GM12878 (cell line): ENCODE measurements around the gene STKLD1. TPM values are rescaled to one million over a fixed set of nuclear protein-coding genes. Genes with fewer than 3 reads are reported as not detected.

Source experiments
- ATAC-seq: fragments of 200-7000 bp; cut with Tn5 transposase; 3 replicates; pipeline ENCODE4 v1.9.1; 2020; ENCODE audit warnings: mild to moderate bottlenecking, moderate library complexity
- BruUV-seq: library from RNA; stranded (reverse); fragments of 400-500 nt; replicated peaks from 2 replicates; lab custom pipeline; 2021; lab: Mats Ljungman, UMichigan
- CTCF ChIA-PET: fragments of 300-600 bp; sonication (Branson Sonifier 250); formaldehyde crosslinking; extraction: SDS; loops from one replicate; lab custom pipeline; 2021; ENCODE audit warnings: inconsistent platforms; lab: Yijun Ruan, JAX
- POLR2A ChIA-PET: fragments of 350-600 bp; formaldehyde crosslinking; extraction: SDS; loops from one replicate; lab custom pipeline; 2021; ENCODE audit warnings: inconsistent platforms; lab: Charles Lee
- RAD21 ChIA-PET: fragments of 300-600 bp; sonication (Branson Sonifier 250); formaldehyde crosslinking; loops from one replicate; lab custom pipeline; 2023; ENCODE audit warnings: antibody characterized with exemption; ENCODE audit not compliant: unreplicated experiment; lab: Charles Lee
- SMC1A ChIA-PET: fragments of 300-600 bp; sonication (Branson Sonifier 250); formaldehyde crosslinking; loops from one replicate; lab custom pipeline; 2023; ENCODE audit not compliant: unreplicated experiment, uncharacterized antibody; lab: Charles Lee
- DNase-seq: peaks from one replicate; pipeline ENCODE4 v3.0.0-alpha.2; 2011; ENCODE audit warnings: low read depth, low spot score
- FAIRE-seq: peaks from 3 replicates; lab custom pipeline; 2011; peaks lifted over from hg19 to GRCh38; lab: Jason Lieb, UNC
- H2AFZ ChIP-seq: 2 replicates; pipeline ENCODE4 v1.6.0; 2011; ENCODE audit warnings: low read depth, low read length, control low read depth; ENCODE audit not compliant: control insufficient read depth
- H3K27ac ChIP-seq: 2 replicates; pipeline ENCODE4 v1.5.1; 2011; ENCODE audit warnings: control low read depth; ENCODE audit not compliant: control insufficient read depth, insufficient read depth
- H3K27me3 ChIP-seq, 2 experiments: replicated peaks in 1 of 2; 2 replicates each; pipeline versions ENCODE4 v1.6.0 to v1.6.1; 2011; ENCODE audit warnings: low read length in 1 of 2; ENCODE audit not compliant: control insufficient read depth in 2 of 2, insufficient read depth in 2 of 2
- H3K36me3 ChIP-seq, 2 experiments: 2 replicates each; pipeline ENCODE4 v1.5.1; 2011; ENCODE audit warnings: low read length in 1 of 2; ENCODE audit not compliant: control insufficient read depth in 2 of 2, insufficient read depth in 2 of 2
- H3K4me1 ChIP-seq: 2 replicates; pipeline ENCODE4 v1.6.1; 2011; ENCODE audit warnings: mild to moderate bottlenecking, low read length, moderate library complexity, mixed read lengths; ENCODE audit not compliant: control insufficient read depth, insufficient read depth
- H3K4me2 ChIP-seq: 2 replicates; pipeline ENCODE4 v1.6.0; 2011; ENCODE audit warnings: control low read depth; ENCODE audit not compliant: control insufficient read depth, insufficient read depth
- H3K4me3 ChIP-seq: fragments of 200-600 bp; sonication (generic); 2 replicates; pipeline ENCODE4 v1.5.1; 2016
- H3K79me2 ChIP-seq: 2 replicates; pipeline ENCODE4 v1.6.0; 2011; ENCODE audit warnings: low read length; ENCODE audit not compliant: control insufficient read depth, insufficient read depth
- H3K9ac ChIP-seq: 2 replicates; pipeline ENCODE4 v1.8.0; 2011; ENCODE audit warnings: low read length, control low read depth, mixed read lengths; ENCODE audit not compliant: control insufficient read depth, insufficient read depth
- H3K9me3 ChIP-seq: replicated peaks from 3 replicates; pipeline ENCODE4 v1.5.1; 2011; ENCODE audit warnings: mild to moderate bottlenecking, low read length; ENCODE audit not compliant: control insufficient read depth, insufficient read depth
- H4K20me1 ChIP-seq: 2 replicates; pipeline ENCODE4 v1.6.0; 2011; ENCODE audit not compliant: control insufficient read depth, insufficient read depth
- HDGF ChIP-seq: fragments of 450-650 bp; IDR thresholded peaks from 2 replicates; pipeline ENCODE4 v1.6.1; 2016; ENCODE audit warnings: antibody characterized with exemption
- IRF5 ChIP-seq: fragments of 450-650 bp; IDR thresholded peaks from 2 replicates; pipeline ENCODE4 v1.6.1; 2017; ENCODE audit warnings: borderline replicate concordance
- JUNB ChIP-seq: IDR thresholded peaks from 2 replicates; pipeline ENCODE4 v1.6.1; 2016; ENCODE audit warnings: antibody characterized with exemption, mild to moderate bottlenecking
- KDM1A ChIP-seq: fragments of 200-600 bp; sonication (generic); IDR thresholded peaks from 2 replicates; pipeline ENCODE4 v1.6.1; 2016; ENCODE audit warnings: borderline replicate concordance
- NFYB ChIP-seq: IDR thresholded peaks from 2 replicates; pipeline ENCODE4 v1.6.1; 2011; ENCODE audit warnings: low read depth, mild to moderate bottlenecking, low read length, improper control_type of control experiment, moderate library complexity; ENCODE audit not compliant: insufficient read depth
- TARDBP ChIP-seq: IDR thresholded peaks from 2 replicates; pipeline ENCODE4 v1.6.1; 2016; ENCODE audit warnings: borderline replicate concordance
- TCF12 ChIP-seq: IDR thresholded peaks from 2 replicates; pipeline ENCODE4 v1.6.1; 2011; ENCODE audit warnings: low read depth, mild to moderate bottlenecking, low read length
- WGBS: methylation state at CpG from one replicate; pipeline ENCODE4 v1.1.6; 2016; ENCODE audit warnings: low lambda C conversion rate; ENCODE audit not compliant: insufficient replicate concordance, insufficient coverage; ENCODE audit errors: missing lambda C conversion rate; 5-methylcytosine and 5-hydroxymethylcytosine counted together
- in situ Hi-C: fragments of 300-500 bp; cut with MboI; formaldehyde crosslinking; loops from 9 replicates; pipeline ENCODE4 v1.14.3; 2018; ENCODE audit warnings: mixed read lengths
- intact Hi-C: fragments of 100-400 bp; cut with micrococcal nuclease; formaldehyde crosslinking; loops from one replicate; pipeline ENCODE4 v1.14.2; 2022; ENCODE audit not compliant: unreplicated experiment
- polyA plus RNA-seq, 11 experiments: library from polyadenylated mRNA; depleted of rRNA in 4 of 11; unstranded in 6 of 11; stranded (reverse) in 5 of 11; fragments of >200 nt; fragmentation: Nextera tagmentation in 4 of 11; fragmentation: Illumina TruSeq in 1 of 11; extraction: Ambion mirVana in 4 of 11; extraction: Trizol in 1 of 11; gene quantifications; 1 replicate in 1 of 11; 2 replicates in 10 of 11; pipeline versions ENCODE4 v1.2.1 to v1.2.3, GENCODE V29; 2011 to 2016; ENCODE audit warnings: inconsistent platforms in 2 of 11, missing spikeins in 2 of 11, low read depth in 1 of 11
- total RNA-seq, 4 experiments: library from RNA; depleted of rRNA in 3 of 4; stranded (reverse); fragments of >200 nt in 3 of 4; fragmentation: Illumina TruSeq in 1 of 4; extraction: Trizol in 1 of 4; gene quantifications; 2 replicates each; pipeline versions ENCODE4 v1.2.1 to v1.2.3, GENCODE V29; 2013 to 2021
- TF ChIP-seq, protein P1 (sequence below): fragments of 450-650 bp; formaldehyde crosslinking; IDR thresholded peaks from 2 replicates; pipeline ENCODE4 v1.4.0; 2022; ENCODE audit warnings: mild to moderate bottlenecking, moderate library complexity
- TF ChIP-seq, protein P2 (sequence below): fragments of 150-350 bp; IDR thresholded peaks from 2 replicates; pipeline ENCODE4 v1.6.1; 2014; ENCODE audit warnings: mild to moderate bottlenecking, low read depth, low read length
- TF ChIP-seq, protein P3 (sequence below): fragments of 450-650 bp; conservative IDR thresholded peaks from 2 replicates; pipeline ENCODE4 v1.6.1; 2017; ENCODE audit warnings: mild to moderate bottlenecking, moderate library complexity

STKLD1 gene
- total and polyA plus RNA-seq, 10 of the 15 experiments (the other 5 are each of a cell fraction or from before 2014, with no cell fraction given), result 0.07 to 0.40 (median 0.29) TPM; not detected in 4

DNA sequence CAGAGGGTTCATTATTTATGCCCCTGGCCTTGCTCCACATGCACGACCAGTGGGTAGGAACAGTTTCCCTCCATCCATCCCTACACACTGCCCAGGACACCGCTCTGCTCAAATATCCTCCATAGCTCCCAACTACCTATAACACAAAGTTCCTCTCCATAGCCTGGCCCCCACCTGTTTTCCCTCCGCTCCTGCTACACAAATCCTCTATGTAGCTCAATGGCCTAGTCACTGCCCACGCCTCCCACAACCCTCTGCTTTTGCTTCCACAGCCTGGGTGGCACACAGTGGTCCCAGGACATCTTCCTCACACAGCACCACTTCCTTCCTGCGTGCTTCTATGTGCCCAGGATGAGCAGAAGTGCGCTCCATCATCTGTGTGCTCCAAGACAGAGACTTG, 21.2 kb downstream of the STKLD1 start:
- WGBS, result 41% methylated on average over 6 of the region's 6 CpGs
- H3K27me3 ChIP-seq, result no peaks in the 10 kb centered on the region
- in situ Hi-C loops (no loop called here), intact Hi-C loops (no loop called here)
- H2AFZ ChIP-seq, result no peak overlapping the region
- H3K9me3 ChIP-seq, result no peaks in the 10 kb centered on the region
- no peaks in the 10 kb centered on the region; a peak in 1 of 4 replicates for H3K36me3 ChIP-seq
- CTCF ChIA-PET, result interaction anchor here (0.6 to 3.2 kb wide), 2 partner anchors 40 to 326 kb away, joined by 5 to 13 read pairs; no protein-coding TSS in a partner anchor
- no TSS peak for BruUV-seq
- POLR2A ChIA-PET, result no interaction called here
- H3K27ac ChIP-seq, result no peak overlapping the region
- FAIRE-seq (no peak), ATAC-seq (no peak)
- H3K4me3 ChIP-seq, result no peak overlapping the region
- RAD21 ChIA-PET, result no interaction called here
- no peaks in the 10 kb centered on the region for H3K79me2 ChIP-seq
- TF ChIP-seq JUNB (no peak), TARDBP (no peak), KDM1A (no peak), NFYB (no peak), HDGF (no peak), IRF5 (no peak), TCF12 (no peak)
- TF ChIP-seq, protein P1, sequence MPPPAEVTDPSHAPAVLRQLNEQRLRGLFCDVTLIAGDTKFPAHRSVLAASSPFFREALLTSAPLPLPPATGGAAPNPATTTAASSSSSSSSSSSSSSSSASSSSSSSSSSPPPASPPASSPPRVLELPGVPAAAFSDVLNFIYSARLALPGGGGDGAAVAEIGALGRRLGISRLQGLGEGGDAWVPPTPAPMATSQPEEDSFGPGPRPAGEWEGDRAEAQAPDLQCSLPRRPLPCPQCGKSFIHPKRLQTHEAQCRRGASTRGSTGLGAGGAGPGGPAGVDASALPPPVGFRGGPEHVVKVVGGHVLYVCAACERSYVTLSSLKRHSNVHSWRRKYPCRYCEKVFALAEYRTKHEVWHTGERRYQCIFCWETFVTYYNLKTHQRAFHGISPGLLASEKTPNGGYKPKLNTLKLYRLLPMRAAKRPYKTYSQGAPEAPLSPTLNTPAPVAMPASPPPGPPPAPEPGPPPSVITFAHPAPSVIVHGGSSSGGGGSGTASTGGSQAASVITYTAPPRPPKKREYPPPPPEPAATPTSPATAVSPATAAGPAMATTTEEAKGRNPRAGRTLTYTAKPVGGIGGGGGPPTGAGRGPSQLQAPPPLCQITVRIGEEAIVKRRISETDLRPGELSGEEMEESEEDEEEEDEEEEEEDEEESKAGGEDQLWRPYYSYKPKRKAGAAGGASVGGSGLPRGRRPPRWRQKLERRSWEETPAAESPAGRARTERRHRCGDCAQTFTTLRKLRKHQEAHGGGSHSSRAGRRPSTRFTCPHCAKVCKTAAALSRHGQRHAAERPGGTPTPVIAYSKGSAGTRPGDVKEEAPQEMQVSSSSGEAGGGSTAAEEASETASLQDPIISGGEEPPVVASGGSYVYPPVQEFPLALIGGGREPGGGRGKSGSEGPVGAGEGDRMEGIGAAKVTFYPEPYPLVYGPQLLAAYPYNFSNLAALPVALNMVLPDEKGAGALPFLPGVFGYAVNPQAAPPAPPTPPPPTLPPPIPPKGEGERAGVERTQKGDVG, result no peak
- TF ChIP-seq, protein P2, sequence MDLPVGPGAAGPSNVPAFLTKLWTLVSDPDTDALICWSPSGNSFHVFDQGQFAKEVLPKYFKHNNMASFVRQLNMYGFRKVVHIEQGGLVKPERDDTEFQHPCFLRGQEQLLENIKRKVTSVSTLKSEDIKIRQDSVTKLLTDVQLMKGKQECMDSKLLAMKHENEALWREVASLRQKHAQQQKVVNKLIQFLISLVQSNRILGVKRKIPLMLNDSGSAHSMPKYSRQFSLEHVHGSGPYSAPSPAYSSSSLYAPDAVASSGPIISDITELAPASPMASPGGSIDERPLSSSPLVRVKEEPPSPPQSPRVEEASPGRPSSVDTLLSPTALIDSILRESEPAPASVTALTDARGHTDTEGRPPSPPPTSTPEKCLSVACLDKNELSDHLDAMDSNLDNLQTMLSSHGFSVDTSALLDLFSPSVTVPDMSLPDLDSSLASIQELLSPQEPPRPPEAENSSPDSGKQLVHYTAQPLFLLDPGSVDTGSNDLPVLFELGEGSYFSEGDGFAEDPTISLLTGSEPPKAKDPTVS, result no peak
- TF ChIP-seq, protein P3, sequence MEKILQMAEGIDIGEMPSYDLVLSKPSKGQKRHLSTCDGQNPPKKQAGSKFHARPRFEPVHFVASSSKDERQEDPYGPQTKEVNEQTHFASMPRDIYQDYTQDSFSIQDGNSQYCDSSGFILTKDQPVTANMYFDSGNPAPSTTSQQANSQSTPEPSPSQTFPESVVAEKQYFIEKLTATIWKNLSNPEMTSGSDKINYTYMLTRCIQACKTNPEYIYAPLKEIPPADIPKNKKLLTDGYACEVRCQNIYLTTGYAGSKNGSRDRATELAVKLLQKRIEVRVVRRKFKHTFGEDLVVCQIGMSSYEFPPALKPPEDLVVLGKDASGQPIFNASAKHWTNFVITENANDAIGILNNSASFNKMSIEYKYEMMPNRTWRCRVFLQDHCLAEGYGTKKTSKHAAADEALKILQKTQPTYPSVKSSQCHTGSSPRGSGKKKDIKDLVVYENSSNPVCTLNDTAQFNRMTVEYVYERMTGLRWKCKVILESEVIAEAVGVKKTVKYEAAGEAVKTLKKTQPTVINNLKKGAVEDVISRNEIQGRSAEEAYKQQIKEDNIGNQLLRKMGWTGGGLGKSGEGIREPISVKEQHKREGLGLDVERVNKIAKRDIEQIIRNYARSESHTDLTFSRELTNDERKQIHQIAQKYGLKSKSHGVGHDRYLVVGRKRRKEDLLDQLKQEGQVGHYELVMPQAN, result no peak
- TF ChIP-seq, all 136 proteins: peak for 0
- no peaks in the 10 kb centered on the region for H4K20me1 ChIP-seq
- H3K4me2 ChIP-seq, result no peak overlapping the region
- no peak for DNase-seq
- H3K4me1 ChIP-seq, result no peaks in the 10 kb centered on the region
- H3K9ac ChIP-seq, result no peak overlapping the region
- SMC1A ChIA-PET, result no interaction called here
